HuH-7 (cell line): ENCODE results near the gene ZDHHC19.
"Not testable (repeated sequence)": the region's sequence is repeated elsewhere in the genome, so short reads cannot be mapped to it uniquely, and the experiment has no call there.

Experiments
- DNase-seq: peaks from one replicate; pipeline ENCODE4 v3.0.0; 2011; ENCODE audit warnings: low spot score

The ZDHHC19 gene

DNA sequence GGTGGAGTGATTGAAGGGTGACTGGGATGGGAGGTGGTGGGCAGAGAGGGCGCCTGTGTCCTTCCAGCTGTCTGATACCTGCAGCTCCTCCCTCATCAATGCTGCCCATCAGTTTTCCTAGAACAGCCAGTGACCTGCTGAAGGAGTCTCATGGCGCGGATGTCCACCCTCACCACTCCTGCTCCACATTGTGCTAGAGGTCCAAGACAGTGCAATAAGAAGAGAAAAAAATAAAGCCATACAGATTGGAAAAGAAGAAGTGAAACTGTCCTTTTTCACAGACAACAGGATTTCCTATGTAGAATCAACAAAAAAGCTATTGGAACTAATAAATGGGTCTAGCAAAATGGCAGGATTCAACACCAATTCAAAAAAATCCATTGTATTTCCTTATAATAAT is 7.4 kb downstream of the ZDHHC19 start:
- DNase-seq = no peak

DNA sequence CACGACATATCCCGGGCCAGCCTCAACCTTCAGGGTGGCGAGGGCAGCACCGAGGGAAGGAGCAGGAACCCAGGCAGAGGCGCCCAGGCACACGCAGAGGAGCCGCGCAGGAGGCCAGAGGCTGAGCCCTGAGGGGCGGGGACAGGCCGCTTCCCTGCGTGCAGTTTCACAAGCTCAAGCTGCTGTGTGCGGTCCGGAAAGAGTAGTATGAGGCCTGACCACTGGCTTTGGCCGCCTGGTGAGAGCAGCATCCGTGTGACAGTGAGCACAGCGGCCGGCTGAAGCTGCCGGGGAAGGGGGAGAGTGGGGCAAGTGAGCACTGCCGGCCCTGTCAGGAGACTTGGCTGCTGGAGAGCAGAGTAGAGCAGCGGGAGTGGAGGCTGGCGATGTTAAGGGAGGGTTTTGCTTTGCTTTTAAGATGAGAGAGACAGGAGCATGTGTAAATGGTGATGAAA is 8.7 kb downstream of the ZDHHC19 start:
- DNase-seq = no peak

DNA sequence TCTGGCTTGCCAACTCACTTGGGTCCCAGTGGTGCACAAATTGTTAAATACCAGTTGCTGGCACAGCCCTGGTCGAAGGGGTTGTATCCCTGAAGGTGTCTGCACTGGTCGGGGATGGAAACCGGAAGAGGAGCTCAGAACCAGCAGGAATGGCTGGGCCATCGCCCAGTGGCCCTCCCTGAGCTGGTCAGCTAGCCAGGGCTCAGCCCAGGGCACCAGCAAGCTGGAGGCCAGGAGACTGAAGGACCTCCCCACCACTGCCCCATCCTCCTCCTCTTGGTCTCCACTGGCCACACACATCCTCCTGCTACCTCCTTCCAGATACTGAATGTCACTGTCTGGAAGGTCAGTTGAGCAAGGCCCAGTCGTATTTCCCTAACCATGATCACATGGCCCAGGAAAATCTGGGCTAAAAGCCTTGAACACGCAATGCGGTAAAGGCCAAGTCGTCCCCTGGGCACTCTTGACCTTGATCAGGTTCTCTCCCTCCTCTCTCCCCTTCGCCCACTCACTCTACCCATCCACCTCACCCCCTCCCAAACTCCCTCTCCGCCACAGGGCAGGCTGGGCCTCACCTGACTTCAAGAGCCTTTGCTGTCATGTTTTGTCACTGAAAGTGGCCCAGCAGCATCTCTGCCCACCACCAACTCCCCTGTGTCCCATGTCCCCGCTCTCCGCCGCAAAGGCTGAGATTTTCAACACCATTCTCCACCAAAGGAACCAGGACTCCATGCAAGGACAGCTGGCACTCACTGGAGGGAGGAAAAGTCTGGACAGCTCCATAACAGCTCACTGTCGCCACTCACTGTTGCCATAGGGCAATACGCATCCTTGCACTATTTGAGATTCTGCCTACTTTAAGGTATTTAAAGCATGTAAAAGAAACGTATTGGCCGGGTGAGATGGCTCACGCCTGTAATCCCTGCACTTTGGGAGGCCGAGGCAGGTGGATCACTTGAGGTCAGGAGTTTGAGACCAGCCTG is 12.1 kb downstream of the ZDHHC19 start:
- no peak for DNase-seq

DNA sequence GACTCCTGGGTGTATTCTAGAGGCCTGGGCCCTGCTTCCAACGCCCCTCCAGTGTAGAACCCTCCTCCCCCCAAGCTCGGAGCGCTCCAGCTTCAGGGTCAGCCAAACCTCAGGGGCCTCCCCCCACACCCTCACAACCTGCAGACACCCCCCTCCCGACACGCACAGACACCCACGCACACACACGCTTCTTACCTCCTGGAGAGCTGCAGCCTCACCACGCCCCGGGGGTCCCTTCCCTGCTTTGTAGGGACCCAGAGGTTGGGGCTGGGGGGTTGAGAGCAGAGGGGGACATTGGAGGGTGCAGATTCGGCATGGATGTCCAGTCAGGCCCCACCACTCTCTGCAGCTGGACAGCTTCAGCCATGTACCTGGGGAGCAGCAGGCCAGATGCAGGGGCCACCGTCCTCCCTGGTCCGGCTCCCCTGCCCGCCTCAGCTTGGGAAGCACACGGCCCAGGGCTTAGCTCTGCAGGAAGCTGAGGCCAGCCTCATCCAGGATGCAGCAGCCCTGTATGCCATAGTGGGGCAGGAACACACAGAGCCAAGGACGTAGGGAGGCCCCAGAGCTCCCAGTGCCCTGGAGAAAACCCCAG is 13.0 kb downstream of the ZDHHC19 start:
- no peak for DNase-seq

DNA sequence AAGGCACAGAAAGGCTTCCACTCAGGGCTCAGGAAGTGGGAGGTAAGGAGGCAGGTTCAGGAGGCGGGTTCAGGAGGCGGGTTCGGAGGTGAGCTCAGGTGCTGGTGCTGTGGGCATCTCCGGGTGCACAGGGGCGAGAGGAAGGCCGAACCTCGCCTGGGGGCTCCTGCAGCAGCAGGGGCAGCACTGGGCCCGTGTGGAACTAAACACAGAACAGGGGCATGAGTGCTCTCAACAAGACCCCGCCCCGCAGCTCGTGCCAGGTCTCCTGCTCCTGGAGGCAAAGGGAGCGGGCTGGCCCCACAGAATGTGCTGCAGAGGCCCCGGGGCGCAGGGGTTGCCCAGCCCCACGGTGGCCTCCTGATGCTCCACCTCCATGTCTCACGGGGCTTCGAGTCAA is 13.7 kb downstream of the ZDHHC19 start:
- DNase-seq = no peak

DNA sequence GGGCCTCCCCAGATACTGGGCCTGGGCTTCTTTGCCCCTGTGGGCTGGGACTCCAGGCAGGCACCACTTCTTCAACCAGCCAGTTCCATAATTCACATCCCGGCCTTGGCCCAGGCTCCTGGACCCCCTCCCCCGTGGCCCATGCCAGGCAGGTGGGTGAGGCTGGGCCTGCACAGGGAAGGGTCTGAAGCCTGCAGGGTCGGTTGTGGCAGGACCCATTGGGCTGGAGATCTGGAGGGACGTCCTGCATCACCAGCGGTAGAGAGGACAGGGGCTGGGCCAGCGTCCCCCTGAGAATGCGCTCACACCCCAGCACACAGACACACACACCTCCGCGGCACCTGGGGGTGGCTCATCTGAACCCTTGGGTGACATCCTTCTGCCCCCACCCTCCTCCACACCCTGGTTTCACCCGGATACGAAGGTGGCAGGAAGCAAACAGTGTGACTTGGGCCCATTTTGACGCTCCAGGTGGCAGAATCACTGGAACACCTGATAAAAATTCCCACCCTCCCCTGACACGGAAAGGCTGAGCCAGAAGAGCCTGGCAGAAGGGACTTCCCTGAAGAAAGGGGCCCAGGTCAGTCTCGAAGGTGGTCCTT is 15.4 kb downstream of the ZDHHC19 start:
- no peak for DNase-seq

DNA sequence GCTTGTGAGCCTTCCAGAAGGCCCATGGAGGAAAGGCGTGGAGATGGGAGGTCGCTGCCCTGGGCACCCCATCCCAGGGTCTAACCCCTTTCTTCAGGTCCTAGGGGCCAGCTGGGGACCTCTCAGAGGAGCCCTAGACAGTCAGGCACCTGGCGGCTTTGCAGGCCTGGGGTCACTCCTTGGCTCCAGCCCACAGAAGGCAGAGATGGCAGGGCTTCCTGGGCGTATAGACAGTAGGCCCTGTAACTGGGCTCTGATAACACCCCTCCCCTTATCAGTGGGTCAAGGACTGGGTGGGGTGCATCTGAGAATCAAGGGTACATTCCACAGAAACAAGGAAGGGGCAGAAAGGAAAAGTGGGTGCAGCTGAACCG is 16.7 kb downstream of the ZDHHC19 start:
- DNase-seq = no peak

DNA sequence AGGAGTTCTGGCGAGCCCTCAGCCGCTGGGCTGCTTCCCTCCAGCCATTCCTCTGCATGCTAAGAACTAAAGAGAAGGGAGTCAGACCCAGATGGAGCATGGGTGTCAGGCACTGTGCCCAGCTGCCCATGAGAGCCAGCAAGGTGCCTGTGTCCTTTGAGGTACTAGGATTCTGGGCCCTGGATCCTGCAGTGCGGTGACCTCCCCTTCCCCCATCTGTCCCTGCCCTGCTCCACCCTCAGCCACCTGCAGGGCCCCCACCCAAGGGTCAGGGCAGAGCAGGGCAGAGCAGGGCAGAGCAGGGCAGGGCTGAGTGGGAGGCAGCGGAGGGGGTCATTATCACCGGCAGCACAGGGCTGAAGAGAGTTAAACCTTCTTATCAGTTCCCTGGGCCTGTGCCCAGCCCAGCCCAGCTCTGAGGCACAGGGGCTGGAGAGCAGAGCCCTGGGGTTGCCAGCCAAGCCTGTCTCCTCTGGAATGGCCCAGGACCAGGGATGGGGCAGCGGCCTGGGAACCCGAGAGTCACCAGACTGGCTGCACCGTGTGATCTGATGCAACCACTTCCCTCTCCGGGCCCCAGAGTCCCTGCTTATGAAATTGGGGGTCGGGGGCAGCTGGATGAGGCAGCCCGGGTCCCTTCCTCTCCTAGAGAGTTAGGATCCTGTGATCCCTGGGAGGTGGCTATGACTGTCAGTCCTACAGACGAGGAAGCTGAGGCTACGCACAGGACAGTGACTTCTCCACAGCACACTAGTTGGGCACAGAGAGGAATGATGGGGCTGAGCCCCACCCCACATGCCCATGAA is 17.3 kb downstream of the ZDHHC19 start:
- DNase-seq = no peak

DNA sequence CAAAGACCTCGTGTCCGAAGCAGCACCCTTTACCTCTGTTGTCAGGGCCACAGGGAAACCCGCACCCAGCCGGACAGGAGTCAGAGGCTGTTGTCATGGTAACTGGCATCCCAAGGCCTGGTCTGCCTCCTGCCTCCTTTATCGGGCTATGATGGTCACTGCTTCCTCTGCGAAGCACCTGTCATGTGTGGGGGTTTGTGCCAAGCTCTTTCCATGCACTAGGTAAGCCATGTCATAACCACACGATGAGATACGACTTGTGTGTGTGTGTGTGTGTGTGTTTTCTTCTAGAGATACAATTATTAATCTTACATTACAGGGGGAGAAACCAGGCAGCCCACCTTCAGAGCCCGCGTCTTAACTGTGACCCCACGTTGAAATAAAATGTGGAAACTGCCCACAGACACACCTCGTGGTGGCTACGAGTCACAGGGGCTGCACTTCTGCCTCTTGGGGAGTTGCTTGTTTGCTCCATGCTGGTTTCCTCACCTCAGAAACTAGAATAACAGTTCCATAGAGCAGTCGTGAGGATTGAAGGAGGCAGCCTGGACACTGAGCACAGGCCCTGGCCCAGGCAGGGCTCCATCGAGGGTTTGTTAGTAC is 18.0 kb downstream of the ZDHHC19 start:
- no peak for DNase-seq

DNA sequence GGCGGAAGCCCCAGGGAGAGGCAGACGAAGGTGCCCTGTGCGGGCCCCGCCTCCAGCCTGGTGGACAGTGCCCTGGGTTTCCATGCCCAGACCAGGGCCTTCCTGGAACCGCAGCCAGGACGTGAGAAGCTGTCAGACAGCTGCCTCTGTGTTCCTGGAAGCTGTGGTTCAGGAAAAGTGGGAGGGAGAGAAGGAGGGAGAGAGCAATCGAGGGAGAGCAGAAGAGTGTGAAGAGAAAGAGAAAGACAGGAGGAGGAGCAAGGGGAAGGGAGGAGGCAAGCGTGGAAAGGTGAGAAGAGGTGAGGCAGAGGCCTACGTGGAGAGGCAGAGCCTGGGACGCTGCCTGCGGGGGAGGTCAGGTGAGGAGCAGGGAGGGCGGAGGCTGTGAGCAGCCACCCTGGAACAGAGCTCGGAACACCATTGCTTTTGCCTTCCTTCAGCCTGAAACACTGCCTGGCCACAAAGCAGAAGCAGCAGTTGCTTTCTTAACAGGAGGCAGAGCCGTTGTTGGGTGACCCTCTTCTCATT is 18.6 kb downstream of the ZDHHC19 start:
- no peak for DNase-seq

DNA sequence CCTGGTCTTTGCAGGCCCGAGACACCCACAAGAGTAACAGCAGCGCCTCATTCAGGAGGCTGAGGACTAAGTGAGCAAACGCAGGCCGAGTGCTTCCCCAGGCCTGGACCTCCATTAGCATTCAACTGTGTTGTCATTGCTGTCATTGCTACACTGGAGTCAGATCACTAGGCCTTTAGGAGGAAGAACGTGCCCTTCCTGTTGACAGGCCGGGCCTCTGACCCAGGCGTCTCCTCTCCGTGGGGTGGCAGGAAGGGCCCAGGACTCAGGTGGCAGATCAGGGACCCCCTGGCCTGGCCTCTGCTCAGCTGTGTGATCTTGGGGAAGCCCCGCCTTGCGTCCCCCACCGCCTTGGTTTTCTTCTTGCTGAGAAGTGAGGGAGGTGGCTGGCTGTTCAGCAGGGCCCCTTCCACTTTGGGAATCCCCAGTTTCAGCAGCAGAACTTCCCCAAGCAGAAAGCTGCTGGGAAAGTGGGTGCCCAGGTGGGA is 19.1 kb downstream of the ZDHHC19 start:
- DNase-seq = no peak

DNA sequence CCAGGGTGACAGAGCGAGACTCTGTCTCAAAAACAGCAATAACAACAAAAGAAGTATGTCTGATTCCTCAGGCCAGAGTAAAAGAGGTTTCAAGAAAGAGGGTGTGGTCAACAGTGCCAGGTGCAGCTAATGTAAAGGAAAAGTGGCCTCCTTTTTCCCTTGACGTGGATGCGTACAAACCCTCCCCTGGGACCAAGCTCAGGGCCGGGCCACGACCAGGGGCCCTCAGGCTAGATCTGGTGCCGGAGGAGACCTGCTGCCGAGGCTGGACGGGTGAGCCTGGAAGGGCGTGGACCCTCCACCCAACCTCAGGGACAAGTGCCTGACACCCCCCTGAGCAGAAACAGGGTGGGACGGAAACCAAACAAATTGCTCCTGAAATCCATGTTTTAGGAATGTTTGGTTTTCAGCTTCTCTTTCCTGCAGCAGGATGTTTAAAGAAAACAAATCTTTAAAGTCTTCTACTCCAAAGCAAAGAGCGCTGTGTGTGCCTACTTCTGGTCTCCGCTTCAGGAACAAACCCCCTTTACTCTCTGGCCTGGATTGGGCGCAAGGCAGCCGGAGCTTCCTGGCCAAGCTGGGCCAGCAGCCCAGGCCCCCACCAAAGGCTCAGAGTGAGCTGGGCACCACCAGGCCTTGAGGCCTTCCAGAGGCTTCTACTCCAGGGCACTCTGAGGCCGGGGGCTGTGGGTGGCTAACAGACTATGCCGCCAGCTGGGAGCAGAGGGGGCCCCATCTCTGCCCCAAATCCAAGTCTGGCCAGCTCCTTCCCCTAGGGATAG is 21.4 kb downstream of the ZDHHC19 start:
- no peak for DNase-seq

DNA sequence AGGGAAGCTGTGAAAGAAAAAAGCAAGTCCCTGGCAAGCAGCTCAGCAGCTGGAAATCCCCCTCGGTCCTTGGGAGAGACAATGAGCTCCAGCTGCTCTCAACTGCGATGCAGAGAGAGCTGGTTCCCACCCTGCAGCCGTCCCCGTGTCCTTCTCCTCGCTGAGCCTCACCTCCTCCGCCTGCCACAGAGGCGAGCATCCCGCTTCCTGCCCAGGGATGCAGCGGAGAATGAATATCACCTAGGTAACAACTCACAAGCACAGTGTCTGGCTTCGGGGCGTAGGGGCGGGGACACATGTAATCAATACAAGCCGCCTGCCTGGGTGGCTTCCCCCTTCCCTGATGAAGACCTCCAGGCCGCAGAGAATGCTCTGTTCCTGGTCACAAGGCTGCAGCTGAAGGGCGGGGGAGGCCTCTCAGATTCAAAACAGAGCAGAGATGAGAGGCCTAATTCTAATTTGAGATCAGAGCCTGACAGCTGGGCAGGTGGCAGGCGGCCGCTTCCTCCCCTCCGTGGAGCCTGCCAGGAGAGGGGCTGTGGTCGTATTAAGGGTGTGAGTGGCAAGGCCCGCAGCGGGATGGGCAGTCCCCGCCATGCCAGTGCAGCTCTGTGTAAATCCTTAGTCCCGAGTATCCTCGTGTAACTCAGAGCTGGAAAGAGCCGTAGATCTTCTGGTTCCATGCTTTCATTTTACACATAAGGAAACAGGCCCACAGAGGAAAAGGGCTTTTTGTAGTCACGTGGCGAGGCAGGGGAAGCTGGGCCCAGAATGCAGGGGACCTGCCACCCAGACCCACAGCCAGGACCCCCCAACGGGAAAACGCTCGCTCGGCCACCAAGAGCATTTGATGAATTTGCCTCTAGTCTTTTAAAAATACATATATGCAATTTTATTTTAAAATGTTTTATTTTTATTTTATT is 24.3 kb downstream of the ZDHHC19 start:
- DNase-seq = no peak

DNA sequence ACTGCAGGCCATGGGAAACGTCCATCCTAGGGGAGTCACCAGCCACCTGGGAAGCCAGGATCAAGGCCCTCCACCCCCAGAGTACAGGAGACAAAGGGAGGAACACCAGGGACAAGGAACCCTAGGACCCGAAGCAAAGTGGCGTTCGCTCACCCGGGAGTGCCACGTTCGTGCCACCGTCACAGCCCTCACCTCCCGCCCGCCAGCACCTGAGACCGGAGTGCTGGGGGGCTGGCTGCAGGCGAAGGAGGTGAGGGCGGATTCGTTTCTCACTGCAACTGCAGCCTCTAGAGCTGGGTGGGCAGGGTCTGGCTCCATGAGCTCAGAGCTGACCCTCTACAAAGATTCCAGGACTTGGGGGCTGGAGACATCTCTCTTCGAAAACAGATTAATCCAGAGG is 26.3 kb downstream of the ZDHHC19 start:
- no peak for DNase-seq

DNA sequence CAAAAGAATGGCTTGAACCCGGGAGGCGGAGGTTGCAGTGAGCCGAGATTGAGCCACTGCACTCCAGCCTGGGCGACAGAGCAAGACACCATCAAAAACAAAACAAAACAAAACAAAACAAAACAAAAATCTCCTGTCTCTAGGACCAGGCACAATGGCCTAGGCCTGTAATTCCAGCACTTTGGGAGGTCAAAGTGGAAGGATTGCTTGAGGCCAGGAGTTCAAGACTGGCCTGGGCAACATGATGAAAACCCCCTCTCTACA is 27.1 kb downstream of the ZDHHC19 start:
- DNase-seq = not testable (repeated sequence)

DNA sequence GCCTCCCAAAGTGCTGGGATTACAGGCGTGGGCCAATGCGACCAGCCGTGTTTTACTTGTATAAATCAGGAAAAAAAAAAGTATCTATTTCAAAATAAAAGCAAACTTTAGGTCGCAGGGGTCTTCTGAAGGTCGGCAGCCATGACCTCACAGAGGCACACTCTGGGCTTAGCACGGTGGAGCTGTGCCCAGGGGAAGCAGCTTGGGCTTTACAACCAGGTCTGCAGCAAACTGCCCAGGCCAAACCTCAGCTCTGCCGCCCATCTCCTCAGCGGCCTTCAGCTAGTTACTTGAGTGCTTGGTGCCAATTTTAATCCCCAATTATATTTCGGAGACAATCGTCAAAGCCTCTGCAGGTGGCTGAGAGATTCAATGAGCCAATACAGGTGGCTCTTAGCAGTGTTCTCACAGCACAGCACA is 30.1 kb downstream of the ZDHHC19 start:
- DNase-seq = no peak

DNA sequence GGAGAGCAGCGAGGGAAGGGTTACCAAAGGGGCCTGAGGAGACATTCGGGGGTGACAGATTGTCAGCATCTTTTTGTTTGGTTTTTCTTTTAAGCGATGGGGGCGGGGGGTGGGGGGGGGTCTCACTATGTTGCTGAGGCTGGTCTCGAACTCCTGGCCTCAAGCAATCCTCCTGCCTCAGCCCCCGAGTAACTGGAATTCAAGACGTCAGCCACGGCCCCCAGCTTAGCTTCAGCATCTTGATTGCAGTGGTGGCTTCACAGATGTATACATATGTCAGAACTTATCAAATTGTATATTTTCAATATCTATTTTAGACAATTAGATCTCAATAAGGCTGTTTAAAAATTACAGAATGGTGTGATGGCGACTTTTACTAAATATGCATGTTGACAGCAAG is 30.9 kb downstream of the ZDHHC19 start:
- no peak for DNase-seq

DNA sequence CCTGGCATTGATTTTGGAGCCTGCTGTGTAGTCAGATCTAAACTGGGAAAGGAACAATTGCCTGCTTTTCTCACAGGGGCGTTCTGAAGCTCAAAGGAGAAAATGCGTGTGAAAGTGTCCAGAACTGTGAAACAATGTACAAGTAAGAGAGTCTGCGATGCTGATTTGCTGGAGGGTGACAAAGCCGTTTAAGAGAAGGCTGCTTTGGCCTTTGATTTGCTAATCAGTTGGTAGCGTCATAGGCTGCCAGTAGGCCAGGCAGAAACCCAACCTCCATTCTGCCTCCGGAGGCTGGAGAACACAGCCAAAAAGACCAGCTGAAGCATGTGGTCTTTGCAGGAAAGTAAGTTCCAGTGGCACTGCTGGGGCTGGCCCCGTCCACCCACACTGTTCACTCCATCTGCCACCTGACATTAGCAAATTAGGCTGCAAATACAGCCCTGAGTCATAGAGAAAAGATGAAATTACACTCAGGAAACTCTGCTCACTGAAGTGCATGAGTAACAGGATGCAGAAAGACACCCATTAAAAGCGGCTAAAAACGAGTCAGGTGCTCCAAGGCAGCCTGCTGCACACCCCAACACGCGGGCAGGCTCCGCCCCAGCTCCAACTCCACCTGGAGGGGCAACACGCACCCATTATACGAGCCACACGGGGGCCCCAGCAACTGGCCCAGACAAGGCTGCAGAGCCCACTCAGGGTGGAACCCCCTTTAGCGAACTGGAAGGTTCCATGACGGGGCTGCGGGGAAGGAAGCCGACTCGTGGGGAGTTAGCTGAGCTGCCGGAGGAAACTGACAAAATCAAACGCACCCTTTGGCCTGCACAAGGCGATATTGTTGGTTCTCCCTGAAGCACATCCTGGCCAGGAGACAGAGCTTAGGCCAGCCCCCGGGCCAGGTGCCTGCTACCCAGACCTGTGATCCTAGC is 31.6 kb downstream of the ZDHHC19 start:
- no peak for DNase-seq

DNA sequence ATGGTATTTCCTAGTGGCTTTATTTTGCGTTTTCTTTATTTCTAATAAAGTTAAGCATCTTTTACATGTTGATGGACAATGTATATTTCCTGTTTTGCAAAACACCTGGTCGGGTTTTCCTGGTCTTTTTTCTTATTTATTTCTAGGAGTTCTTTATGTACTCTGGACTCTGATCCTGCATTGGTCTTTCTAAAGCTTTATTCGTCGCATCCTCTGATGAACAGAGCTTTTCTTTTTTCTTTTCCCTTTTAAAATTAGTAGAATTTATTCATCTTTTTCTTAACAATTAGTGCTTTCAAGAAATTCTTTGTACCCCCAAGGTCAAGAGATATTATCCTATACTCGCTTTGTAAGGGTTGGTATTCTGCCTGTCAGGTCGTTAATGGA is 32.2 kb downstream of the ZDHHC19 start:
- DNase-seq = no peak
